Adrenal gland (tissue), 12 donors: ENCODE data around the gene RBM15B. TPM values are rescaled to one million over a fixed set of nuclear protein-coding genes. Genes with fewer than 3 reads are reported as not detected.

Source experiments
- DNase-seq, 7 donors: peaks; one replicate each; pipeline ENCODE4 v3.0.0-alpha.2; 2019 to 2020
- H3K27ac ChIP-seq, 5 donors: fragments of 200-600 bp; sonication (generic) in 4 of 5; 1 replicate in 3 of 5; 2 replicates in 2 of 5; pipeline versions ENCODE4 v1.5.1 to v1.8.0; 2016 to 2020; ENCODE audit warnings: mild to moderate bottlenecking in 1 of 5
- H3K27me3 ChIP-seq: fragments of 200-600 bp; 2 replicates; pipeline ENCODE4 v1.8.0; 2021
- H3K36me3 ChIP-seq, 2 donors: fragments of 200-600 bp; replicated peaks in 1 of 2; 1 replicate in 1 of 2; 2 replicates in 1 of 2; pipeline versions ENCODE4 v1.5.1 to v1.8.0; 2018 to 2022
- H3K4me1 ChIP-seq, 2 donors: fragments of 200-600 bp; replicated peaks in 1 of 2; 1 replicate in 1 of 2; 2 replicates in 1 of 2; pipeline versions ENCODE4 v1.5.1 to v1.8.0; 2018 to 2021
- H3K4me3 ChIP-seq, 4 donors: fragments of 200-600 bp; sonication (generic) in 3 of 4; one replicate each; pipeline ENCODE4 v1.5.1; 2016 to 2018
- H3K9me3 ChIP-seq, 3 donors: fragments of 200-600 bp; sonication (generic) in 1 of 3; replicated peaks in 1 of 3; 1 replicate in 2 of 3; 2 replicates in 1 of 3; pipeline versions ENCODE4 v1.5.1 to v1.8.0; 2016 to 2021
- POLR2A ChIP-seq, 2 donors: fragments of 450-650 bp; IDR thresholded peaks; one replicate each; pipeline ENCODE4 v1.6.1; 2017; ENCODE audit warnings: antibody characterized with exemption in 2 of 2, mild to moderate bottlenecking in 2 of 2, moderate library complexity in 1 of 2
- WGBS, 4 donors: extraction: QIAGEN DNeasy Blood & Tissue Kit in 2 of 4; methylation state at CpG; one replicate each; pipeline versions ENCODE4 v1.1.5 to v1.1.7; 2013 to 2017; 5-methylcytosine and 5-hydroxymethylcytosine counted together
- intact Hi-C, 2 donors: fragments of 100-400 bp; cut with DNase I; formaldehyde crosslinking; loops; one replicate each; pipeline versions ENCODE4 v1.14.1 to v1.15.0; 2022 to 2023
- polyA plus RNA-seq, 3 donors: library from polyadenylated mRNA; stranded (reverse); fragments of 200-250 nt in 2 of 3; fragments of 350-450 nt in 1 of 3; fragmentation: Illumina TruSeq in 1 of 3; extraction: RNeasy Lipid Tissue Mini Kit (QIAGEN cat#74804) in 1 of 3; gene quantifications; one replicate each; pipeline ENCODE4 v1.2.3, GENCODE V29; 2013 to 2014
- total RNA-seq, 9 donors: library from RNA; depleted of rRNA in 4 of 9; stranded (reverse); fragments of >200 nt in 4 of 9; fragments of 120-200 nt in 1 of 9; fragmentation: NEBNext Ultra II Directional in 1 of 9; extraction: Animal tissue kit (Norgen Biotek cat#: 25700) in 1 of 9; gene quantifications; one replicate each; pipeline versions ENCODE4 v1.1.0 to v1.2.4, GENCODE V29; 2013 to 2023
- TF ChIP-seq, protein P1 (sequence below), 6 experiments: fragments of 450-650 bp in 4 of 6; fragments of 200-600 bp in 2 of 6; sonication (generic) in 1 of 6; IDR thresholded peaks; 1 replicate in 5 of 6; 2 replicates in 1 of 6; pipeline versions ENCODE4 v1.5.1 to v1.8.0; 2016 to 2021; ENCODE audit warnings: antibody characterized with exemption in 6 of 6, mild to moderate bottlenecking in 2 of 6, moderate library complexity in 1 of 6
- donor health status: healthy with polysubstance abuse.
- donor health status: Bipolar disorder and iron deficiency.
- donor health status: DM: yes; HTN: yes; CAD: no.
- donor health status: DM: no; HTN: no; CAD: no.
- donor health status: DM: no; HTN: no; CAD: no.
- donor health status: DM: yes; HTN: yes; CAD: no.

RBM15B gene
- total and polyA plus RNA-seq, 12 donors, result 8.0 to 36.6 (median 24.4) TPM

DNA sequence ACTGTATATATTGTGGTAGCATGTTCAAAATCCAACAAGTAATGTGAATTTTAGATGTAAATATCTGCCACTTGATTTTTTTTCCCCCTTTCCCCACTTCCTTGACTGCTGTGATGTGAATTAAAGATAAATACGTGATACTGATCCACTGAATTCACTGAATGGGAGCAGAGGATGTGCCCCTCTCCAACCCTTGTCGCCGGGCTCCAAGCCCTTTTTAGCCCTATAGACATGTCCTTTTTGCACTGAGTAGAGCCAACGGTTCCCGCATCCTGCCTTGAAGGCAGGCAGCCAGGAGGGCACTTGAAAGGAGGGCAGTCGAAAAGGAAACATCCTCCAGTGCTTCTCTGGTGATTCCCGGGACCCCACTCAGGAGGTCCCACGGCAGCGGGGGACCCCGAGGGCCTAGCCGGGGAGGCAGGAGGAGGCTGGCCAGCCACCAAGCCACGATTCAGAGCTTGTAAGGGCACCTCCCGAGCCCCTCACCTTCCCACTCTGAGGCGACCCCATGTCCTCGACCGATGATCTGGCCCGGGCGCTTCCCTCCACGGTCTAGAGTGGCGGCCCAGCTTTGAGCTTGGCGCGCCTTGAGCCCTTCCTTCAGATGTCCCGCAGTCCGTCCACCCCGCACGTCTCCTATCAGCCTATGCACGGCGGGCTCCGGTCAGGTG is 6.9 kb upstream of the RBM15B start:
- DNase-seq, result peak in 4 of 7 donors; percentile 41 to 51 (median 46)
- H3K4me1 ChIP-seq, result peaks cover 10 to 36% of the 10 kb centered on the region in 2 donors

DNA sequence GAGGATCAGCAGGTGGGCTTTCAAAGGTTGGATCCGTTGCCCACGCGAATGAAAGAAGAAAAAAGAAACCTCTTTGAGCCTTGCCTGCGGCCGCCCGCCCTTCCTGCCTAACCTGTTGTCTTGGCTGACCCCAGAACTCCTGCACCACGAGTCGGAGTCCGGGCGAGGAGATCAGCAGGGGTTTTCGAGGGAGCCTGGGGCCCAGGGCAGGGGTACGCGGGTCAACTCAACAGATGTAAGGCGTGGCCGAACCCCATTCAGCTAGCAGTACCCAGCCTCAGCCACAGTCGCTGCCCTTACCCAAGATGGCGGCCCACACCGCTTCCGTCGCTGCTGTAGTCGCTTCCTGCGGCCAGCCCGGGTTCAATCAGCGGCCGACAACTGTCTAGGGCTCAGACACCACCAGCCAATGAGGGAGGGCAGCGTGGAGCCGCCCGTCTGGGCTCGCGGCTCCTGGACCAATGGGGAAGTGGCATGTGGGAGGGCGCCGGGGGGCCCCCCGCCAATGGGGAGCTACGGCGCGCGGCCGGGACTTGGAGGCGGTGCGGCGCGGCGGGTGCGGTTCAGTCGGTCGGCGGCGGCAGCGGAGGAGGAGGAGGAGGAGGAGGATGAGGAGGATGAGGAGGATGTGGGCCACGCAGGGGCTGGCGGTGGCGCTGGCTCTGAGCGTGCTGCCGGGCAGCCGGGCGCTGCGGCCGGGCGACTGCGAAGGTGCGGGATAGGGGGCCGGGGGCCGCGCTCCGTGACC is 6.2 kb upstream of the RBM15B start, which contains the start of gene MANF:
TSS of gene MANF (plus strand) at position 566 of the 748 bp plus-strand sequence. CDS start at position 618, 52 bp downstream.
- intact Hi-C loops, result loop anchor here in 1 of 2 donors (5.0 to 10.0 kb wide), 2 partner anchors 47 to 300 kb away; no protein-coding TSS in a partner anchor
- Histone ChIP-seq H3K9me3 (no peaks in the 10 kb centered on the region), H3K27ac (peak within 1 kb of the TSS; percentile 26 to 95 (median 90)), H3K4me1 (peaks cover 10 to 37% of the 10 kb centered on the region in 2 donors), H3K4me3 (peak within 1 kb of the TSS; percentile 82 to 98 (median 88)), H3K36me3 (peaks cover 0 to 17% of the 10 kb centered on the region in 2 donors), H3K27me3 (no peaks in the 10 kb centered on the region)
- WGBS, 4 donors, result 0% methylated on average over 2 to 65 of the region's 65 CpGs
- DNase-seq, result peak; percentile 97 to 99 (median 98)
- TF ChIP-seq POLR2A (IDR thresholded peaks at IDR 0.05), result peak; percentile 87 to 95
- TF ChIP-seq, protein P1, sequence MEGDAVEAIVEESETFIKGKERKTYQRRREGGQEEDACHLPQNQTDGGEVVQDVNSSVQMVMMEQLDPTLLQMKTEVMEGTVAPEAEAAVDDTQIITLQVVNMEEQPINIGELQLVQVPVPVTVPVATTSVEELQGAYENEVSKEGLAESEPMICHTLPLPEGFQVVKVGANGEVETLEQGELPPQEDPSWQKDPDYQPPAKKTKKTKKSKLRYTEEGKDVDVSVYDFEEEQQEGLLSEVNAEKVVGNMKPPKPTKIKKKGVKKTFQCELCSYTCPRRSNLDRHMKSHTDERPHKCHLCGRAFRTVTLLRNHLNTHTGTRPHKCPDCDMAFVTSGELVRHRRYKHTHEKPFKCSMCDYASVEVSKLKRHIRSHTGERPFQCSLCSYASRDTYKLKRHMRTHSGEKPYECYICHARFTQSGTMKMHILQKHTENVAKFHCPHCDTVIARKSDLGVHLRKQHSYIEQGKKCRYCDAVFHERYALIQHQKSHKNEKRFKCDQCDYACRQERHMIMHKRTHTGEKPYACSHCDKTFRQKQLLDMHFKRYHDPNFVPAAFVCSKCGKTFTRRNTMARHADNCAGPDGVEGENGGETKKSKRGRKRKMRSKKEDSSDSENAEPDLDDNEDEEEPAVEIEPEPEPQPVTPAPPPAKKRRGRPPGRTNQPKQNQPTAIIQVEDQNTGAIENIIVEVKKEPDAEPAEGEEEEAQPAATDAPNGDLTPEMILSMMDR (IDR thresholded peaks at IDR 0.05), result peak in 3 of 6 experiments; percentile 34 to 53 (median 47)

More for the DNA sequence above, 6.9 kb upstream of the RBM15B start:
- Histone ChIP-seq H3K27me3 (no peaks in the 10 kb centered on the region), H3K4me3 (peak overlapping the region; percentile 82 to 98 (median 88)), H3K36me3 (peaks cover 0 to 17% of the 10 kb centered on the region in 2 donors), H3K27ac (peak overlapping the region; percentile 26 to 95 (median 90)), H3K9me3 (no peaks in the 10 kb centered on the region)
- 2 to 3% (median 2%) methylated on average over 17 to 29 of the region's 29 CpGs for WGBS, 4 donors
- intact Hi-C loops, result loop anchor here in 1 of 2 donors (10.0 kb wide), 1 partner anchor 301 kb away; no protein-coding TSS in a partner anchor
- TF ChIP-seq, protein P1 (IDR thresholded peaks at IDR 0.05), result no peak
- no peak for TF ChIP-seq POLR2A (IDR thresholded peaks at IDR 0.05)

DNA sequence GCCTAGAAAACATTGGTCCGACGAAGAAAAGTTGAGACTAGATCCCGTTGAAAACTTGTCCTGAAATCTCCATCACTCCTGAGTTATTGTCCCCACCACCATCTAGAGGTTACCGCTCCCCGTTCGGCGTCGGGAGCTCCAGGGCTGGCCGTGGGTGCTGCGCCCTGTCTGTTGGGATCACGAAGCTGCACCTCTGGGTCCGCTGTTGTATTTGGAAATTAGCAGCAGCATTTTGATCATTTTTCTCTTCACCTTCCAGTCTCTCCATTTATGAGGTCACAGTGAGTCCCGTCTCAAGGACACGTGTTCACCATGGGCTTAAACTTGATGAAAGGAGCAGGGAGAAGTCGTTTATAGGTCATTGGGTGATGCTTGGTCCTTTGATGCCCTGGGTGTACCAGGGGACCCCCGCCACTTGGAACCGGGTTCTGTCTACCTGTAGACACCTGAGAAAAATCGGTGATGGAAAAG is 5.4 kb upstream of the RBM15B start:
- peaks cover 0 to 17% of the 10 kb centered on the region in 2 donors for H3K36me3 ChIP-seq
- H3K27me3 ChIP-seq, result no peaks in the 10 kb centered on the region
- 1 to 4% (median 3%) methylated on average over 16 to 18 of the region's 18 CpGs for WGBS, 4 donors
- TF ChIP-seq, protein P1 (IDR thresholded peaks at IDR 0.05), result no peak
- TF ChIP-seq POLR2A (IDR thresholded peaks at IDR 0.05), result no peak
- peak overlapping the region in 4 of 5 donors; percentile 72 to 95 (median 90) for H3K27ac ChIP-seq
- peak overlapping the region in 2 of 4 donors; percentile 87 to 98 for H3K4me3 ChIP-seq
- DNase-seq, result peak in 2 of 7 donors; percentile 19 to 56
- intact Hi-C loops, result loop anchor here in 1 of 2 donors (5.0 to 10.0 kb wide), 2 partner anchors 47 to 299 kb away; no protein-coding TSS in a partner anchor
- H3K4me1 ChIP-seq, result peaks cover 12 to 45% of the 10 kb centered on the region in 2 donors
- H3K9me3 ChIP-seq, result no peaks in the 10 kb centered on the region
